Measurements from ENCODE around the gene ANO5. TPM values are rescaled to one million over a fixed set of nuclear protein-coding genes. Genes with fewer than 3 reads are reported as not detected.

ANO5 gene
- total and polyA plus RNA-seq, 9 of the 15 experiments (the other 6 are each of a cell fraction or from before 2014, with no cell fraction given) = 0.16 to 0.58 (median 0.28) TPM

DNA sequence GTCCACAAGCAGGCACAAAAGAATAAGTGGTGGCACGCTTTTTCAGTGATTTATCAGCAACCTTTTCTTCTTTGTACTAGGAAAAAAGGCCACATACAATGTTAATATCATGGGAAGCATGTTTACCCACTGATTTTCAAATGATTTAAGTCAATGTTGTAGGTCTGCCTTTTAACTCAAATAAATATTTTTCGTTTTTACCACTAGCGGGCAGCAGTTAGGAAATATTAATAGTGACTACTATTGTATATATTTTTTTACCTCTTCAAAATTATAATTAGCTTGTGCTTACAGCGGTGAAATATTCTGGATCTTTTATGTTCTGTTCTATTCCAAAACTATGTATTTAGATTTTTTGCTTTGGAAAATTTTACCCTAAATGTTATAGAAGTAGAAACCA is 138.9 kb downstream of the ANO5 start:
- Histone ChIP-seq H3K9me3 (replicated peaks; ENCODE audit: control insufficient read depth, insufficient read depth, low read depth, low read length) (no peaks in the 10 kb centered on the region), H3K36me3 (ENCODE audit: control insufficient read depth, insufficient read depth, low read length) (no peaks in the 10 kb centered on the region), H4K20me1 (replicated peaks; ENCODE audit: control insufficient read depth, insufficient read depth, low read length) (no peaks in the 10 kb centered on the region), H3K9ac (ENCODE audit: insufficient read depth in 1 of 2, low read depth in 2 of 2, low read length in 2 of 2) (no peak overlapping the region), H2AFZ (ENCODE audit: low read depth, low read length) (no peak overlapping the region), H3K4me1 (replicated peaks in 1 of 2; ENCODE audit: control insufficient read depth in 2 of 2, insufficient read depth in 2 of 2, low read length in 2 of 2) (no peaks in the 10 kb centered on the region), H3K9me1 (ENCODE audit: control insufficient read depth, insufficient read depth, low read length) (no peaks in the 10 kb centered on the region), H3K4me2 (ENCODE audit: insufficient read depth, low read length) (no peak overlapping the region), H3K4me3 (no peak overlapping the region), H3K27ac (ENCODE audit: extremely low read depth, low read depth, low read length) (no peak overlapping the region), H3K79me2 (ENCODE audit: control insufficient read depth, insufficient read depth, low read length) (no peaks in the 10 kb centered on the region), H3K27me3 (ENCODE audit: control insufficient read depth in 2 of 2, insufficient read depth in 2 of 2, low read length in 2 of 2) (no peaks in the 10 kb centered on the region)
- intact Hi-C loops (cut with micrococcal nuclease) = loop anchor here (2.0 to 10.0 kb wide), 2 partner anchors 203 to 447 kb away; no protein-coding TSS in a partner anchor
- ATAC-seq (no peak), FAIRE-seq (no peak), DNase-seq (ENCODE audit: extremely low read depth in 1 of 4, low spot score in 3 of 4) (no peak)
- in situ Hi-C loops (cut with MboI) = loop anchor here (10.0 kb wide), 1 partner anchor 443 kb away; no protein-coding TSS in a partner anchor
- CTCF ChIA-PET (ENCODE audit: low intra/inter-chr PET ratio) = interaction anchor here (0.6 kb wide), 1 partner anchor 441 kb away, joined by 3 read pairs; no protein-coding TSS in a partner anchor
- TF ChIP-seq RBBP5 (IDR thresholded peaks at IDR 0.05; ENCODE audit: borderline replicate concordance, insufficient read depth, low read length, poor library complexity, severe bottlenecking) = no peak
- TF ChIP-seq CBX2 (IDR thresholded peaks at IDR 0.05; ENCODE audit: insufficient read depth, low read length, poor library complexity, severe bottlenecking) = no peak
- TF ChIP-seq MTA2 (IDR thresholded peaks at IDR 0.05; ENCODE audit: low read depth) = no peak
- TF ChIP-seq, protein P1, sequence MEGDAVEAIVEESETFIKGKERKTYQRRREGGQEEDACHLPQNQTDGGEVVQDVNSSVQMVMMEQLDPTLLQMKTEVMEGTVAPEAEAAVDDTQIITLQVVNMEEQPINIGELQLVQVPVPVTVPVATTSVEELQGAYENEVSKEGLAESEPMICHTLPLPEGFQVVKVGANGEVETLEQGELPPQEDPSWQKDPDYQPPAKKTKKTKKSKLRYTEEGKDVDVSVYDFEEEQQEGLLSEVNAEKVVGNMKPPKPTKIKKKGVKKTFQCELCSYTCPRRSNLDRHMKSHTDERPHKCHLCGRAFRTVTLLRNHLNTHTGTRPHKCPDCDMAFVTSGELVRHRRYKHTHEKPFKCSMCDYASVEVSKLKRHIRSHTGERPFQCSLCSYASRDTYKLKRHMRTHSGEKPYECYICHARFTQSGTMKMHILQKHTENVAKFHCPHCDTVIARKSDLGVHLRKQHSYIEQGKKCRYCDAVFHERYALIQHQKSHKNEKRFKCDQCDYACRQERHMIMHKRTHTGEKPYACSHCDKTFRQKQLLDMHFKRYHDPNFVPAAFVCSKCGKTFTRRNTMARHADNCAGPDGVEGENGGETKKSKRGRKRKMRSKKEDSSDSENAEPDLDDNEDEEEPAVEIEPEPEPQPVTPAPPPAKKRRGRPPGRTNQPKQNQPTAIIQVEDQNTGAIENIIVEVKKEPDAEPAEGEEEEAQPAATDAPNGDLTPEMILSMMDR (IDR thresholded peaks at IDR 0.05 in 2 of 3, conservative IDR thresholded peaks at IDR 0.05 in 1 of 3; ENCODE audit: insufficient read depth in 2 of 3, low read depth in 1 of 3, low read length in 3 of 3) = peak in 1 of 3 experiments; percentile 5; a peak in 1 of 6 replicates
- no peak for TF ChIP-seq ZNF445 (CRISPR knock-in tag; IDR thresholded peaks at IDR 0.05; ENCODE audit: low read depth)
- BruUV-seq (replicated peaks) = no TSS peak
- WGBS (ENCODE audit: insufficient coverage, low coverage, missing lambda C conversion rate) = 2% methylated on average over 4 of the region's 4 CpGs
- POLR2A ChIA-PET = no interaction called here

Other genes with a start within 250 kb of the ANO5 start
- not detected in 2 replicates for gene SLC17A6, start 145.3 kb downstream of the ANO5 start, total RNA-seq (2014; rRNA removed)
- gene SLC17A6, start 145.3 kb downstream of the ANO5 start, total RNA-seq (2014; rRNA removed; fragmentation: Illumina TruSeq; extraction: Trizol) = not detected in 2 replicates
- not detected in 2 replicates for gene SLC17A6, start 145.3 kb downstream of the ANO5 start, total RNA-seq (2015; rRNA removed; fragmentation: Illumina TruSeq; extraction: Trizol)
- gene SLC17A6, start 145.3 kb downstream of the ANO5 start, total RNA-seq (2021) = not detected in 2 replicates
- not detected in 2 replicates for gene SLC17A6, start 145.3 kb downstream of the ANO5 start, polyA plus RNA-seq (2011; rRNA removed)
- not detected in 2 replicates for gene SLC17A6, start 145.3 kb downstream of the ANO5 start, polyA plus RNA-seq (2014; fragmentation: Illumina TruSeq; extraction: Trizol)
- not detected for gene SLC17A6, start 145.3 kb downstream of the ANO5 start, polyA plus RNA-seq (2014; fragmentation: Nextera tagmentation; extraction: Ambion mirVana)
- not detected in 2 replicates for gene SLC17A6, start 145.3 kb downstream of the ANO5 start, polyA plus RNA-seq (2014; rRNA removed)